Immature natural killer cell (primary cell): ENCODE measurements around the gene AGMO. TPM values are rescaled to one million over a fixed set of nuclear protein-coding genes. Genes with fewer than 3 reads are reported as not detected.

Experiments used
- DNase-seq, 3 donors: peaks; one replicate each; pipeline ENCODE4 v3.0.0; 2022; ENCODE audit warnings: mixed read lengths in 1 of 3
- H3K27ac Mint-ChIP-seq, 6 donors: one replicate each; pipeline ENCODE4 v1.8.0; 2020; ENCODE audit warnings: mixed read lengths in 6 of 6, mild to moderate bottlenecking in 5 of 6, inconsistent platforms in 4 of 6, moderate library complexity in 3 of 6
- H3K27me3 Mint-ChIP-seq, 3 donors: one replicate each; pipeline ENCODE4 v1.8.0; 2020 to 2021; ENCODE audit warnings: low read depth in 3 of 3, mild to moderate bottlenecking in 3 of 3, mixed read lengths in 3 of 3, moderate library complexity in 3 of 3, inconsistent platforms in 1 of 3
- H3K36me3 Mint-ChIP-seq, 3 donors: one replicate each; pipeline ENCODE4 v1.8.0; 2020; ENCODE audit warnings: mixed read lengths in 3 of 3, inconsistent platforms in 2 of 3, mild to moderate bottlenecking in 2 of 3
- H3K4me1 Mint-ChIP-seq, 2 donors: one replicate each; pipeline ENCODE4 v1.8.0; 2020; ENCODE audit warnings: inconsistent platforms in 2 of 2, mild to moderate bottlenecking in 2 of 2, mixed read lengths in 2 of 2, moderate library complexity in 1 of 2
- H3K4me3 Mint-ChIP-seq, 5 donors: one replicate each; pipeline ENCODE4 v1.8.0; 2020; ENCODE audit warnings: mild to moderate bottlenecking in 5 of 5, mixed read lengths in 5 of 5, inconsistent platforms in 3 of 5, moderate library complexity in 3 of 5
- H3K9me3 Mint-ChIP-seq, 6 donors: one replicate each; pipeline ENCODE4 v1.8.0; 2020; ENCODE audit warnings: mild to moderate bottlenecking in 6 of 6, mixed read lengths in 6 of 6, inconsistent platforms in 4 of 6, moderate library complexity in 3 of 6
- polyA plus RNA-seq, 3 donors: library from polyadenylated mRNA; unstranded; fragments of 300-500 nt; fragmentation: Illumina TruSeq; gene quantifications; one replicate each; pipeline ENCODE4 v1.2.3, GENCODE V29; 2021

The AGMO gene
- polyA plus RNA-seq, 3 donors from 2014 or later, result not detected

DNA sequence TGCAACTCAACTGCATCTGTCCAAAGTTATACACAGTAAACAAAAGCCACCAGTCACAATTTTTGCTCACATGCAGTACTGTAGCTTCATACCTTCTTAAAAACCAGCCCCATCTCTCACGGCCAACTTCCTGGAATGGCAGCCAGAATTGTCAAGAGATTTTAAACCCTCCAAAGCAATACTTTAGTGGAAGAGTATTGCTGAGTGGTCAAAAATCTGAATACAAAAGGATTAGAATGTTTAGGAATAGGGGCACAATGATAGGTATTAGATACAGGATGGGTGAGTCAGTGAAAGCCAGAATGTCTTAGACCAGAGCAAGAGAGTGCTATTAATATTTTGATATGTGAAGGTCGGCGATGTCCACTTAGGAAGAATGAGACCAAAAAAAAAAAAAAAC is 193.9 kb downstream of the AGMO start:
- no peak overlapping the region for H3K27ac Mint-ChIP-seq
- DNase-seq, result no peak
- H3K4me1 Mint-ChIP-seq, result no peaks in the 10 kb centered on the region

DNA sequence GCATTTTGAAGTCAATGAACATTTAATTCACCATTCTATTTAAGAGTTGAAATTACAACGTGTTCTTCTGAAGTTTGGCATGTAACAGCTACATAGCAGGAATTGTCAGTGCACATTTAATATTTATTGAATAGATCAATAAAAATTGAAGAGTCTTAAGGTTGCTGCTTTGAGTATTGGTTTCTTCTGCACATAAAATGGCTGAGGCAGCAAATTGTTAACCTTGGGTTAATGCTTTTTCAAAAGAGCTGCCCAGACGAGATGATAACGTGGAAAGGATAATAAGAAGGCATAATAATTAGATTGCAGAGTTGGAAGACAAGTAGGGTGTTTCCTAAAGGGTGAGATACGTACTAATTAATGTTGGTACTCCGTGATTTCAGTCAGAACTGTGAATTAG is 203.7 kb downstream of the AGMO start:
- Mint-ChIP-seq H3K9me3 (peaks cover 0 to 27% (median 11%) of the 10 kb centered on the region in 6 donors), H3K4me1 (no peaks in the 10 kb centered on the region), H3K27me3 (peaks cover 0 to 2% (median 0%) of the 10 kb centered on the region in 3 donors), H3K4me3 (no peak overlapping the region), H3K36me3 (no peaks in the 10 kb centered on the region), H3K27ac (no peak overlapping the region)
- no peak for DNase-seq

More for the DNA sequence above, 193.9 kb downstream of the AGMO start:
- no peaks in the 10 kb centered on the region for H3K36me3 Mint-ChIP-seq
- H3K9me3 Mint-ChIP-seq, result peaks cover 0 to 26% (median 7%) of the 10 kb centered on the region in 6 donors
- peaks cover 0 to 2% (median 0%) of the 10 kb centered on the region in 3 donors for H3K27me3 Mint-ChIP-seq
- no peak overlapping the region for H3K4me3 Mint-ChIP-seq

DNA sequence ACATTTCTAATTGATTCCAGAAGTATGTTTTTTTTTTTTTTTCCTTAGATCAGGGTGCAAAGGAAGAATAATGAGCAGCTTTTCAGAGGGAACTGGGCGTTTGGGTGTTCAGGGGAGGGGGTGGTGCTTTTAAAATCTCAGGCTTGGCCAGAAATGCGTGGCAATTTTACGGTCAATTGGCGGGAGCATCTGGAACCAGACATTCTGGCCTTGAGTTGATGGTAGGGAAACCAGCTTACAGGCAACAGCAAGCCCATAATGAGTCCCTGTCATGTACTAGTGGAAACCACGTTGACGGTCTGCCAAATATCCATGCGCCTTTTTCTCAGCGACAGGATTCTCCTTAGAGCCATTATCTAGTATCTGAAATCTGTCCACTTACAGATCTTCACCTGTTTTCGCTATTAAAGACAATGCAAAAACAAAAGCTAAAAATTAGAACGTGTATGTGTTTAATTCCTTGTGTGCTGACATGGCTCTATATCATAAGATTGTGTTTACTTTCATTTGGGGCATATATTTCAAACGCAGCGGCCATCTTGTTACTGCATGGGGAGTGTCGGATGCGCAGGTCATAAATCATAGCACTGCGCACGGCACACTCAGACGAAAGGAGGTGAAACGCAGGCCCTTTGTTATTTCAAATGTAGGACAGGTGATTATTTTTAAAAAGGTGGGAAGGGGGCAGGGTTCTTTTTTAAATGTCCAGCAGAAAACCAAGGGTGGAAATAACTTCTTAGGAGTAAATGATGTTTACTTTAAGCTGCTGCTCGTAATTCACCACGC is 209.2 kb downstream of the AGMO start:
- Mint-ChIP-seq H3K4me3 (no peak overlapping the region), H3K9me3 (peaks cover 2 to 44% (median 14%) of the 10 kb centered on the region in 6 donors), H3K27me3 (peaks cover 0 to 2% (median 0%) of the 10 kb centered on the region in 3 donors), H3K4me1 (no peaks in the 10 kb centered on the region), H3K27ac (no peak overlapping the region), H3K36me3 (no peaks in the 10 kb centered on the region)
- DNase-seq, result no peak

DNA sequence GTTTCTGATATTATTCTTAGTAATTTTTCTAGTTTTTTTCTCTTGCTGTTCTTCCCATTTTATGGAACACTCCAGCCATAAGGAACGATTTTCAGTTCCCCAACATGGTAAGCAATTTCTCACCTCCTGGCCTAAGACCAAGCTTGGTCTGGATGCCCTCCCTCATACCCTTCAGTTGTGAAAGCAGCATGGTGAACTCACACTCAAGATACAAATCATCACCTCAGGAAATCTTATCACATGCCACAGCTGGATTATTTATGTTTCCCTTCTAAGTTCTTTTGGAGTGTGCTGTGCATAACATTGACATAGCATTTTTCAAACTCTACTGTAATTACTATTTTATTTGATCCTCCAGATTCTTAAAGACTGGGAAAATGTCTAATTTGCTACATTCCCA is 216.6 kb downstream of the AGMO start:
- Mint-ChIP-seq H3K36me3 (no peaks in the 10 kb centered on the region), H3K4me1 (no peaks in the 10 kb centered on the region), H3K4me3 (no peak overlapping the region), H3K27ac (no peak overlapping the region), H3K9me3 (peaks cover 5 to 38% (median 12%) of the 10 kb centered on the region in 6 donors), H3K27me3 (no peaks in the 10 kb centered on the region)
- DNase-seq, result no peak

DNA sequence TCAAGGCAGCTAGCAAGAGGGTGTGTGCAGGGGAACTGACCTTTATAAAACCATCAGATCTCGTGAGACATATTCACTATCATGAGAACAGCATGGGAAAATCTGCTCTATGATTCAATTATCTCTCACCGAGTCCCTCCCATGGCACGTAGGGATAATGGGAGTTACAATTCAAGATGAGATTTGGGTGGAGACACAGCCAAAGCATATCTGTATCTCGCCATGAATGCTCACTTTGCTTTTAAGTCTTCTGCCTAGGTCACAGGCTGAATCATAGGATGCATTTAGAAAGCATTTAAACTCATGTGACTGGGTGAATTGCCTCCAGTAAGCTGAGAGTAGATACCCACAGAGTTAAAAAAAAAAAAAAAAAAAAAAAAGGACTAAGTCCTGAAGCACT is 220.0 kb downstream of the AGMO start:
- Mint-ChIP-seq H3K4me1 (no peaks in the 10 kb centered on the region), H3K27me3 (no peaks in the 10 kb centered on the region), H3K27ac (no peak overlapping the region), H3K4me3 (no peak overlapping the region), H3K36me3 (no peaks in the 10 kb centered on the region), H3K9me3 (peaks cover 2 to 30% (median 9%) of the 10 kb centered on the region in 6 donors)
- DNase-seq, result no peak

DNA sequence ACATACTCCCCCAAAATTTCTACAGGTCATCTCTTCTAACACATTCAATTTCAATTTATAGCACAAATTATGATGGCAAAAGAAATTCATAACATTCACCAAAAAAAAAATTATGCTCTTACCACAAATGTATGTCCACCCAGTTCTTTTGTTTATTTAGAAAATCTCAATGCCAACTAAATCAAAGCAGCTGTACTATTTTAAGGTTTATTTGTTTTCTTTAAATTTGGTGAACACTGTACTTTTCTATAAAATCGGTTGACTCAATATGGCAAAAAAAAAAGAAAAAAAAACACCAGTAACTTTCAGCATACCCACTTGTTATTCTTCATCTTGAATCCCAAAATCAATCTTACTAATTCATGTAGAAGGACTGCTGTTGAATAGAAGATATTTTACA is 225.7 kb downstream of the AGMO start:
- H3K27ac Mint-ChIP-seq, result no peak overlapping the region
- DNase-seq, result no peak
- no peaks in the 10 kb centered on the region for H3K4me1 Mint-ChIP-seq
- H3K27me3 Mint-ChIP-seq, result no peaks in the 10 kb centered on the region
- no peak overlapping the region for H3K4me3 Mint-ChIP-seq
- H3K9me3 Mint-ChIP-seq, result peaks cover 0 to 10% (median 5%) of the 10 kb centered on the region in 6 donors
- no peaks in the 10 kb centered on the region for H3K36me3 Mint-ChIP-seq

DNA sequence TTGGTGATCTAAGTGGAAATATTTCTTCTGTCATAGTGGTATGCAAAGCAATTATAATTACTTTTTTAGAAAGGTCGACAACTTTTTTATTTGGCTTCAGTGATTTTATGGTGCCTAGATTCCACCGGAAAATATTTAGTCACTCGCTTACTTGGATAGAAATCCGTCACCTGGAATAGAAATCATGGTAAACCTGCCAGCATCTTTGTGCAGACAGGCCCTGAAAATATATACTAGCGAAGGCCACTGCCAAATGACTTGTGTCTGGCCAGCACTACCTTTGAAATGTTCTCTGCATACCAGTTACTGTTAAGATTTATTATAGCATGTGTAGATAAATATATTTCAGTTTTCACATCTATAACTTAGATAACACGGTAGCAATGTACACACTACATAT is 226.4 kb downstream of the AGMO start:
- Mint-ChIP-seq H3K27me3 (no peaks in the 10 kb centered on the region), H3K9me3 (peaks cover 0 to 10% (median 6%) of the 10 kb centered on the region in 6 donors), H3K27ac (no peak overlapping the region), H3K36me3 (no peaks in the 10 kb centered on the region), H3K4me1 (no peaks in the 10 kb centered on the region), H3K4me3 (no peak overlapping the region)
- no peak for DNase-seq

DNA sequence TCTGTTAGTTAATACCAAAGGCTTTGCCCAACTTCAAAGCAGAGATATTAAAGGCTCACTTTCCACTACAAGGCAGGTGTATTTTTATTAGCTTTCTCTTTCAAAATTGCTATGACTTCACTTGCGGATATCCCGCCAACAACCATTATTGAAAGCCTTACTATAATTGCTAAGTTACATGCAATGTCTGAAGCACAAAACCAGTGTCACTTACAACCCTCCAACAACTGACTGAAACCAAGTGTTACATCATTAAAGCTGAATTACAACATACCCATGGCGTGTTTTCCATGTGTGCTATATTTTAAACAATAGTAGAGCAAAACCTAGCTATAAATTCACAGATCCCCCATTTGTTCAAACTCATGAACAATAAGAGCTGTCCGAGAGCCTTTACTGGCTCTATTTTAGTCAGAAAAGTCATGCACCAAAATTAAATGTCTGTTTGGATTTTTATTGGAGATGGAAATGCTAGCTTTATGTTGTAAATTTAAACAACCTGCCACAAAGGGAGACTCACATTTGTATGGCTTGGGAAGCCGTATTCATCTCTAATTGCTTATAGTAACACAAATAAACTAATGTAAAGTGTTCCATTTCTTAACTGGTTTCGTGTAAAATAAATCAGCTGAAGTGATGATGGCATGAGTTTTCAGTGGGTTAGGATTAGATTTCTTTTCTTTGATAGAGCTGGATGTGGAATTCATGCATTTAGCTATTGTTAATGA is 227.1 kb downstream of the AGMO start:
- H3K27ac Mint-ChIP-seq, result no peak overlapping the region
- peaks cover 0 to 9% (median 5%) of the 10 kb centered on the region in 6 donors for H3K9me3 Mint-ChIP-seq

DNA sequence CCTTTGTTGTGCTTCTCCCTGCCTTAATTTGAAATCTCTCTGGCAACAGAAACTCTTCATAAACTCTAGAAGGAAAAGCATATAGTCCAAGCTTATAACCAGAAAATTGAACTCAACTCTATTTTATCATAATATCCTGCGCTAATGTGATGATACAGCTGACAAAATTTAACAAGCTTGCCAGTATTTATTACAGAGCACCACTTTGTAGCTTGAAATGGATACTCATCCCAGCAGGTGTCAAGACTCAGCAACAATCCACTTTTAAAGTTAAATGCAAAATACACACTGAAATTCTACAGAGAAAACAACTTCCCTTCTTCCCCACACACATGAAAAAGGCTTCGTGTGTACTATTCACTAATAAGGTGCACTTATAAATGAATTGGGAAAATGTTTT is 228.9 kb downstream of the AGMO start:
- peaks cover 0 to 12% (median 4%) of the 10 kb centered on the region in 6 donors for H3K9me3 Mint-ChIP-seq
- H3K27ac Mint-ChIP-seq, result no peak overlapping the region
- H3K36me3 Mint-ChIP-seq, result no peaks in the 10 kb centered on the region
- H3K4me3 Mint-ChIP-seq, result no peak overlapping the region
- H3K4me1 Mint-ChIP-seq, result no peaks in the 10 kb centered on the region
- no peak for DNase-seq
- H3K27me3 Mint-ChIP-seq, result no peaks in the 10 kb centered on the region

More for the DNA sequence above, 227.1 kb downstream of the AGMO start:
- Mint-ChIP-seq H3K4me1 (no peaks in the 10 kb centered on the region), H3K27me3 (no peaks in the 10 kb centered on the region), H3K36me3 (no peaks in the 10 kb centered on the region), H3K4me3 (no peak overlapping the region)
- no peak for DNase-seq

DNA sequence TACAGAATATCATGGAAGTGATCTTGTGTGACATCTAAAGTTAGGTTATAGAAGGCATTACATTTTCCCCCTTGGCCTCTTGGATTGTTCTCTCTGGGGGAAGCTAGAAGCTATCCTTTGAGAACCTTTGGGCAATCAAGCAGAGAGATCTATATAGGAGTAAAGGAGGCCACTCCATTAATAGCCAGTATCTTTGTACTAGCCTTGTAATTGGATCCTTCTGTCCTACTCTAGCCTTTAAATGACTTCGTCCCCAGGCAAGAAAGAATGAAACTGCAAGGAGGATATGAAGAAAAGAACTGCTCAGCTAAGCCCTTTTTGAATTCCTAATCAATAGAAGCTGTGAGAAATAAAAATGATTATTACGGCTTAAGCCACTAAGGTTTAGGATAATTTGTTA is 230.9 kb downstream of the AGMO start:
- Mint-ChIP-seq H3K4me3 (no peak overlapping the region), H3K4me1 (no peaks in the 10 kb centered on the region), H3K36me3 (no peaks in the 10 kb centered on the region), H3K27me3 (no peaks in the 10 kb centered on the region), H3K27ac (no peak overlapping the region), H3K9me3 (peaks cover 0 to 15% (median 7%) of the 10 kb centered on the region in 6 donors)
- no peak for DNase-seq

DNA sequence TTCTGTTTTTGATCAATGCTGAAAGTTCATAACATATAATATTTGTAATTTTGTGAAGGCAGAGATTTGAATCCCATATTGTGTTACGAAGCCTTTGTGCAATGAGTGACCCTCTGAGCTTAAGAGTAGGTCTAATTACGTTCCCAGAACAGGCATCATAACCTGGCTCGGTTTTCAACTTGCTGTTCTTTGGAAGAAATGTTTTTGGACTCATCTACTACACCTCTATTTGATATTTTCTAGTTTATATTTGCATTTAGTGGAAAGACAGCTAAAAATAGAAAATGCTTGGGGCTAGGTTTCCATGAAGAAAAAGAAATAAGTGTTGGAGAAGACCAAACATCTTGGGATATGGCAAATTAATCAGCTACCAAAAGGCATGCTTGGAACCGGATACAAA is 234.8 kb downstream of the AGMO start:
- Mint-ChIP-seq H3K27ac (no peak overlapping the region), H3K36me3 (no peaks in the 10 kb centered on the region), H3K9me3 (peaks cover 0 to 14% (median 7%) of the 10 kb centered on the region in 6 donors), H3K4me1 (no peaks in the 10 kb centered on the region), H3K27me3 (no peaks in the 10 kb centered on the region), H3K4me3 (no peak overlapping the region)
- no peak for DNase-seq

DNA sequence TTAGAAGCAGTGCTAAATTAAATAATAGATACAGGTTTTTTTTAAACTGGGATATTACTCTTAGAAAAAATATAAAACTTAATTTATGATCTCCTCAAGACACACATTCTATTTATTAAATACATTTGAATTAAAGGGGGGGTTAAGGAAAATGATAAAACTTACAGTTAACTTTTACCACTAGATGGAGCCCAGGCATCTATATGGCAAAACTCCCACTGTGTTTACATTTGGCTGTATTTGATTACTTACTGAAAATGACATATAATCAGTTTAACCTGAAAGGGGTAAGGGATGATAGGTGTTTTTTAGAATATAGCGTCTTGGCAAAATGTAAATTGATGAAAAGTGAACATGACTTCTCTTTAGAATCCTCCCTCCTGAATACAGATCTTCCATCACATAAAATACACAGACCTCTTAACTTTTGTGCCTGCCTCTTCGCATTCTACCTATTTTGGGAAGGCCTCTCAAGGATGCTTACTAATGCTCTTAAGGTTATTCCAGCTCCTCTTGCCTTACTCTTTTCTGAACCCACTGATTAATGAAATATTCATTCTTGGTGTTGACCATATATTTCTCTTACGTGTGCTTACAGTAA is 235.7 kb downstream of the AGMO start:
- no peak overlapping the region for H3K4me3 Mint-ChIP-seq
- no peaks in the 10 kb centered on the region for H3K4me1 Mint-ChIP-seq
- no peaks in the 10 kb centered on the region for H3K36me3 Mint-ChIP-seq
- no peak for DNase-seq
- H3K9me3 Mint-ChIP-seq, result peaks cover 0 to 14% (median 9%) of the 10 kb centered on the region in 6 donors
- no peaks in the 10 kb centered on the region for H3K27me3 Mint-ChIP-seq
- H3K27ac Mint-ChIP-seq, result no peak overlapping the region

DNA sequence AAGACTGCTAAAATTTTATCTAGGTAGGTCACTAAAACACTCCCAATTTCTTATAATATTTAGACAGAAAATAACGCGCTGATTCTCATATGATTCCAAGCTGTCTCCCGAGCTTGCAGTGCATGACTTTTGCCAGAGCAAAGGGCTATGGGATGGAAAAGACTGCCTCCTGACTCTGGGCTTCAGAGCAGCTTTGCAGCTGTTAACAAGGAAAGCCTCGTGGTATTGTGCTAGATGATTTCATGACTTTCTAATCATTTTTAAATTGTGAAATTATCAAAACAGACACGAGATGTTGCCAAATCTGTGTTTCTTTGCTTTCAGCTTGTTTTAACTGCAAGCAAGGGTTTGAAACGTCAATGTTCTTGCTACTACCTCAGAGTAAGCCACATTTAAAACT is 238.3 kb downstream of the AGMO start:
- Mint-ChIP-seq H3K9me3 (peaks cover 0 to 17% (median 7%) of the 10 kb centered on the region in 6 donors), H3K4me3 (no peak overlapping the region), H3K27ac (no peak overlapping the region), H3K4me1 (no peaks in the 10 kb centered on the region), H3K36me3 (no peaks in the 10 kb centered on the region), H3K27me3 (no peaks in the 10 kb centered on the region)
- DNase-seq, result no peak

DNA sequence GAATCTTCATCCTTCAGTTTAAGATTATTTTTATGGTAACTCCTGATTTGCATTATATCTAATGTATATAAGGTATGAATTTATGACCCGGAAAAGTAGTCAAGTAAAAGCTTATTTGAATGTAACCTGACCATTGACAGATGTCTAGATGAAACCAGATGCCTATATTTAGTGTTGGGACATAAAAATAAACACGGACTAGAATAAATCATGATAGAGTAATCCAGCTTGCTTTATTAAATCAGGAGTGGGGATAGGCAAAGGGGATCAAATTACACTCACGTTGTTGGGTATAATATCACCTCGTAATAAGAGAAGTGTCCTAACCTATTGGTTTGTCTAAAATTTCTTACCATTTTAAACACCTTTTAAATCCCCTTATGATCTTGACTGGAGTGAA is 244.6 kb downstream of the AGMO start:
- Mint-ChIP-seq H3K27ac (no peak overlapping the region), H3K27me3 (no peaks in the 10 kb centered on the region), H3K4me1 (no peaks in the 10 kb centered on the region), H3K36me3 (no peaks in the 10 kb centered on the region), H3K9me3 (peaks cover 0 to 34% (median 7%) of the 10 kb centered on the region in 6 donors), H3K4me3 (no peak overlapping the region)
- no peak for DNase-seq
